ENCODE measurements around the gene SLC2A8.

DNA sequence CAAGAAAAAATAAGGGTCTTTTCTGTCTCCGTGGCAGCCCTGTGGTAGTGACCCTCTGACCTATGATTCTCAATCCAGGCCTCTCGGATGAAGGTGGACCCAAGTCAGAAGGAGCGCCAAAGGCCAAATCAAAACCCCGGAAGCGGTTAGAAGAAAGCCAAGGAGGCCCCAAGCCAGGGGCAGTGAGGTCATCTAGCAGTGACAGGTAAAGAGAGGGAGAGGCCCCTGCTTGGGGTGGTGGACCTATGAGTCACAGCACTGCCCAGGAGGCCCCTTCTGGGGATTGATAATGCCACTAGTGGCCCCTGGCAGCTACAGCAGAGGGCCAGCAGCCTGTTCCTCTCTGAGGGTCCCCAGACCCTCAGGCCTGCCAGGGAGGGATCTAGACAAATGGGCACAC, 6.4 kb upstream of the SLC2A8 start:
- TF ChIP-seq BHLHE40 (IDR thresholded peaks at IDR 0.05; ENCODE audit: borderline replicate concordance) (no peak), ELF4 (IDR thresholded peaks at IDR 0.05) (no peak), FOXK2 (IDR thresholded peaks at IDR 0.05) (no peak), FOXM1 (IDR thresholded peaks at IDR 0.05; ENCODE audit: borderline replicate concordance) (no peak)
